B cell (primary cell): Measurements from ENCODE around the gene NOL4L.

Experiments used
- EZH2 ChIP-seq: IDR thresholded peaks from 2 replicates; pipeline ENCODE4 v1.6.1; 2012; ENCODE audit warnings: borderline replicate concordance, low read depth, mild to moderate bottlenecking, moderate library complexity, low read length; ENCODE audit not compliant: insufficient read depth, poor library complexity, severe bottlenecking
- TF ChIP-seq, protein P1 (sequence below): fragments of 200-600 bp; IDR thresholded peaks from one replicate; pipeline ENCODE4 v1.8.0; 2022; ENCODE audit warnings: antibody characterized with exemption, mild to moderate bottlenecking

DNA sequence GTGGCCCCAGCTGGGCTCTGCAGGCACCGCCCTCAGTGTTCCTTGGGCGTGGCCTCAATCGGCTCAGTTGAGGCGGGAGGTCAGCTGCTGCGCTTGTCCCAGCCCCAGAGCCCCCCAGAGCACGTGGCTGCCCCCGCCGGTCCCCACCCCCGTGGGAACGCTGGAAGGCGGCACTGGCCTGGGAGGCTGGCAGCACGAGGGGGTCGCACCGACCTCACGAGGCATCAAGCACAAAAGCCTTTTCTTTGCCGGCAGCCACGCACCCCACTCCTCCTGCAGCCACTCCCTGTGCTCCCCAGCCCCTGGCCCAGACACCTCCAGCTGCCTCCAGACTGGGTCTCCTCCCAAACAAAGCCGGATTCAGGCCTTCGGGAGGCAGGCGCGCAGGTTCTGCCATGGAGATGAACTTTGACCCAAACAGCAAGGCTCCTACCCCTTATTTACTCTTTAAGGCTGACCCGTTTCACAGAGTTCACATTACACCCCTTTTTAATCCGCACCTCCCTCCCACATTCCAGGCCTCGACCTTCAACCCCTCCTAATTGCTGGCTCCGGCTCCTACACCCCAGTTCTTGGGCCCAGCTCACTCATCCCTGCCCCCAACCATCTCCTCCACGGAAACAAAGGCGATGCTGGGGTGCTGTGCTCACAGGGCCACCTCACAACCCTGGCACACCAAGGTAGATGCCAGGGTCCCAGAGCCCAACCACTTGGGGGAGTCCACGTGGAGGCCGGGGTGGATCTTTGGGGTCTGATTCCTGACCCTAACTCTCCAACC, 111.7 kb downstream of the NOL4L start:
- TF ChIP-seq, protein P1, sequence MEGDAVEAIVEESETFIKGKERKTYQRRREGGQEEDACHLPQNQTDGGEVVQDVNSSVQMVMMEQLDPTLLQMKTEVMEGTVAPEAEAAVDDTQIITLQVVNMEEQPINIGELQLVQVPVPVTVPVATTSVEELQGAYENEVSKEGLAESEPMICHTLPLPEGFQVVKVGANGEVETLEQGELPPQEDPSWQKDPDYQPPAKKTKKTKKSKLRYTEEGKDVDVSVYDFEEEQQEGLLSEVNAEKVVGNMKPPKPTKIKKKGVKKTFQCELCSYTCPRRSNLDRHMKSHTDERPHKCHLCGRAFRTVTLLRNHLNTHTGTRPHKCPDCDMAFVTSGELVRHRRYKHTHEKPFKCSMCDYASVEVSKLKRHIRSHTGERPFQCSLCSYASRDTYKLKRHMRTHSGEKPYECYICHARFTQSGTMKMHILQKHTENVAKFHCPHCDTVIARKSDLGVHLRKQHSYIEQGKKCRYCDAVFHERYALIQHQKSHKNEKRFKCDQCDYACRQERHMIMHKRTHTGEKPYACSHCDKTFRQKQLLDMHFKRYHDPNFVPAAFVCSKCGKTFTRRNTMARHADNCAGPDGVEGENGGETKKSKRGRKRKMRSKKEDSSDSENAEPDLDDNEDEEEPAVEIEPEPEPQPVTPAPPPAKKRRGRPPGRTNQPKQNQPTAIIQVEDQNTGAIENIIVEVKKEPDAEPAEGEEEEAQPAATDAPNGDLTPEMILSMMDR: no peak
- TF ChIP-seq EZH2: no peak
